ENCODE results near the gene SUN5.

SUN5 gene

DNA sequence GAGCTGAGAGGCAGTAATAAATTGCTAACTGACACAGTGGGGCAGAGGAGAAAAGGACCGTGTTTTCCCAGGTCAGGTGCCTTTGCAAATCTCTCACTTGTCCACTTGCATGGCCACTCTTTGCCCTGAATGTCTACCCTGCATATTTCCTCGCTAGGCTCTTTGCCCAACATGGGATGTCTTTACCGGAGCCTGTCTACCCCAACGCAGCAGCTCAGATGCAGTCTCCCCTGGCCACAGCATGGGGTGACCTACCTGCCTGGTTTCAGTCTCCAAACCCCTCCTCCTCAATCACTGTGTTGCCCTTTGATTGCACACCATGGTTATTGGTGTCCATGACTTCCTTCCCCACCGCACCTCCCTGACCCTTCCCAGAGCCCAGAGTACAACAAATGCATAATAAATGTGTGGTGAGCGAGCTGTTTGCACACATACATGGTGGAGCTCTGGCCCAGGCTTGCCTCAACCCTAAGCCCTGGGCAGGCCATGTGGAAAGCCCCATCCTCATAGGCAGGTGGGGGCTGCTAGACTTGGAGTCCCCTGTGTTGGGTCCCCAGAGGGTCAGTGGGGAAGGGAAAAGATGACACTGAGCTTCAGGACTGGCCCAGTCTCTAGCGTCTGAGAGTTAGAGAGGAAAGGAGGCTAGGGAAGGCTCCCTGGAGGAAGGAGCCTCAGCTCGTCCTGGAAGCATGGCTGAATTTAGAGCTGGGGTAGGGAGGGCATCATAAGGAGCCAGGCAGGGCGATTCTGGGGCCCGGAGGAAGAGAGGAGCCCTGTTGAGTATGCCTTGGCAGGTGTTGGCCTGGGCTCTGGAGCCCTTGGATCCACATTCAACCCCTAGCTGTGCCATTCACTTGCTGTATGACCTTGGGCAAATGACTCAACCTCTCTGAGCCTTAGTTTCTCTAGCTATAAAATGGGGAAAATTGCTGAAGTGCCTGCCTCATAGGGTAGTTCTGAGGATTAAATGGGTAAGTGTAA lies 22.8 kb upstream of the SUN5 start:
- no peak for DNase-seq

DNA sequence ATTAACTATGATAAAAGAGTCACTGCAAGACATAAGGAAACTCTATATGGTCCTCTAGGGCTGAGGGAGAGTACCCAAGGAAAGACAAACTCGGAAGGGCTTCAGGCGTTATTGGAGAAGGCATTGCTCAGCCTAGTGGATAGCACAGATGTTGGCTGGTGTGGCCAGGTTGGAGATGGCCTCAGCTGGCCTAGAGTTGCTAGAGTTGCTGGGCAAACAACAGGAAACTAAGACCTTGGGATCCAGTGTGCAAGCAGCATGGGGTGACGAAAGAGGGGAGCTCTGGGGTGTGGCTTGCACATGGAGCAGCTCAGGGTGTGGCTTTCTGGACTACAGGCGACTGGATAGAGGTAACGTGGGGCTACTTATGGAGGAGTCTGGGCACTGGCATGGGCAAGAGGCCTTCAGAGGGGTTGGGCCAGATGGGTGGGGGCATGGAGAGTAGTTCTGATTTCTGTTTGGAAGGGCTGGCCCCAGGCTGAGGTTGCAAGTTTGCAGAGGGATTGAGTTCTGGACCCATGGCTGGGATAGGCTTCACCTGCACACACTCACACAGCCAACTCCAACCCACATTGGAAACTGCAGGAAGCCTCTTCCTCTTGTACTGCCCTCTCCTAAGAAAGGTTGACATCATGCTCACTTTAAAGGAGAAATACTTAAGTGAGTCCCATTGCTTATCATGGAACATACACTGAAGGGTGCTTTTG lies 22.0 kb upstream of the SUN5 start:
- DNase-seq = no peak

DNA sequence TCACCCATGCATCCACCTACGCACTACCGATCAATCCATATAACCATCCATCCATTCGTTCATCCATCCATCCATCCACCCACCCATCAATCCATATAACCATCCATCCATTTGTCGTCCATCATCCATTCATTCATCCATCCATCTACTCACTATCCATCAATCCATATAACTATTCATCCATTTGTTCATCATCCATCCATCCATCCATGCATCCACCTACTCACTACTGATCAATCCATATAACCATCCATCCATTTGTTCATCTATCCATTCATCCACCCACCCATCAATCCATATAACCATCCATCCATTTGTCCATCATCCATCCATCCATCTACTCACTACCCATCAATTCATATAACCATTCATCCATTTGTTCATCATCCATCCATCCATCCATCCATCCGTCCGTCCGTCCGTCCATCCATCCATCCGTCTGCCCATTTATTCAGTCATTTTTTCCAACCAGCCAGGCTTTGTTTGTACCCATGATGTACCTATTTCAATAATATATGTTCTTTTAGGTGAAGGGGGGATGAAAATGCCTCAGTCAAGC lies 21.2 kb upstream of the SUN5 start:
- DNase-seq = no peak

DNA sequence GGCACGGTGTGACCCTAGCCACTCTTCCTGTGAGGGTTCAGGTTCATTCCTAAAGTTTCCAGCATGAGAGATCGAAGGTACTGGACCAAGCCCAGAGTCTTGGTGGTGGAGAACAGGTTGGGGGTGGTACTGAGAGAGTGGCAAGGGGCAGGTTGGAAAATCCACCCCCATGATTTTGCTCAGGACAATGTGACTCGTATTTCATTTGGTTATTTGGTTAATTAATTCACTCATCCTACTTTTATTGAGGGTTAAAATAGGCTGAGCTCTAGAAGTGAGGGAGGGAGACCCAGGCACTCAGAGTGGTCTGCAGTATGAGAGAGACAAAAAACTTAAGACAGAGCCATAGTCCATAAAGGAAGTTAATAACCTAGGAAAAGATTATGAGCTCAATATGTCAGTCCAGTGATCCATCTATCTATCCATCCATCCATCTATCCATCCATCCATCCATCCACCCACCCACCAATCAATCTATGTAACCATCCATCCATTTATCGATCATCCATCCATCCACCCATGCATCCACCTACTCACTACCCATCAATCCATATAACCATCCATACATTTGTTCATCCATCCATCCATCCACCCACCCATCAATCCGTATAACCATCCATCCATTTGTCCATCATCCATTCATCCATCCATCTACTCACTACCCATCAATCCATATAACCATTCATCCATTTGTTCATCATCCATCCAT lies 20.5 kb upstream of the SUN5 start:
- DNase-seq = no peak

DNA sequence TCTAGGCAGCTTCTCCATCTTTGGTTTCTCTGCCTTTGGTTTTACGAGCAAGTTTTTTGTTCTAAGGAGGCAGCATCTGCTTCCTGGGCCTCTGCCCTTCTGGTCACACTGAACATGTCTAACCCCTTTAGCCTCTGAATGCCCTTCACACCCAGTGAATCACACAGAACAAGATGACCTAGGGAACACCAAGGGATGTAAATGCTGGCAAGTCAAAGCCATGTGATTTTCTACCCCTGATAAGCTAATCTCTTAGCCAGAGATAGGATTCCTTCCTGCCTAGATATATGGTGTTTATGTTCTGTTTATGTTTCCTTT lies 20.0 kb upstream of the SUN5 start:
- DNase-seq = no peak

DNA sequence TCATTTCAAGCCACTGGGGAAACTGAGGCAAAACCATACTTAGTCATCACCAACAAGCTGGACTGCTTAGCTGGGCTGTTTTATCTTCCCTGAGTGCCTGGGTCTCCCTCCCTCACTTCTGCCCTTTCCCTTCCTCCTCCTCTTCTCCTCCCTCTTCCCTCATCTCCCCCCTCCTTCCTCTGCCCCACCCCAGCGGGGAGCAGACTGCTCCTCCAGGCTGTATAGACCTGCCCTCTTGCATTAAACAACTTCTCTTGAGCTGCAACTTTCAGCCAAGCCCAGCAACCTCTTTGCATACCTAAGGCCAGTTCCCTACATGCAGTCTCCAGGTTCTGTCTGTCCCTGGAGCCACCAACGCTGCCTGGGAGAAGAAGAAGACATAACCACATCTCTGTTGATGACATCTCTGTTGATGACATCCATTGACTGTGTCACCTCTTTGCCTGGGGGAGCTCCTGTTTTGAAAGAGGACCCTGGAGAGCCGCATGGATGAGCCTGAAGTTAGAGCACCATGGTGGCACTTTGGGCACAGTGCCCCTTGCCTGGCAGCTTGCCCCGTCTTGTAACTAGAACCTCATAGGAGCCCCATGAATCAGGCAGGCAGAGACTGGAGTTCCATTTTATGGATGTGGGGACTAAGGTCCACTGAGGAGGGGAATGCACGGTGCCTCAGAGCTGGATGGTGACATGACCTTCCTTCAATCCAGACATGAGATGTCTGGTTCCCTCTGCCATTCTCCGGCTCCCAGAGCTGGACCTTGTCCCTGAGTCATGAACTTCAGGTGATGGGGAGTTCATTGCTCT lies 19.4 kb upstream of the SUN5 start:
- DNase-seq = no peak

DNA sequence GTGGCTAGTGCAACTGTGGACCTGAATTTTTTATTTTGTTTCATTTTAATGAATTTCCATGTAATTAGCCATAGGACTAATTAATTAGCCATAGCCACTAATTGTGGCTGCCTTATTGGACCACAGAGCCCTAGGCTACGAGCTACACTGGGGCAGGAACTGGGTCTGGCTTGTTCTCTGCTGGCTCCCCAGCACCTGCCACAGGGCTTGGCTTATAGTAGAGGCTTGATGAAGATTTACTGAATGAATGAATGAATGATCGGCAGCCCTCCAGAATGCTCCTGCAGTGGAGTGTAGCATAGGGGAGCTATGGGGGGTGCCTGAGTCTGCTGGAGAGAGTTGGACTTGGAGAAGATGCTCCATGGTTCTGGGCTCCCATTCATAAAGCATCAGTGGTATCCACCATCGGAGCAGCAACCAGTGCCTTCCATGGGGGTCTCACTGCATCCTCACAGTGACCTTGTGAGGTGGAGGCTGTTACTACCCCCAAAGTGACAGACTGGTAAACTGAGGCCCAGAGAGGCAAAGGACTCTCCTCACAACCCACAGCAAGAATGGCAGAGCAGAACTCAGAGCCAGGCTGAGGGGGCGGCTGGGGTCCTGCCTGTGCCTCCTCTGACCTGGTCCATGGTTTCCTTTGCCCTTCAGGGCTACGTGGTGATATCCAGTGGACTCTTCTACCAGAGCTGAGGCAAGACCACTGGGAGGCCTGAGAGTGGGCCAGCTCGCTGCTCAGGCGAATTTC lies 18.6 kb upstream of the SUN5 start:
- no peak for DNase-seq

DNA sequence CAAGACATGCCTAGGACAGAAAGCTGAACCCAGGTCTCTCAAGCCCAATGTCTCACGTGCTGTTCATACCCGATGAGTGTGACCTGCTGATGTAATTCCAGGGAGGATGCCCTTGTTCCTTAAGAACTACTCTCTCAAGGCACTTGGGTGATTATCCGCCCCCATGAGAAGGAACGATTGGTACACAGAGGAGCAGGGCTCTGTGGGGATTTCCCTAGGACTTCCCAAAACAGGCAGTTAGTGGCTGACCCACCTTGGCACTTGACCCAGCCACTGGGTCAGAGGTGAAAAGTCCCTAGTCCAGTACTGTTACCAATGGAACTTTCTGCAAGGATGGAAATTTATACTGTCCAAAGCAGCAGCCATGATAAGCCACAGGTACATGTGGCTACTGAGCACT lies 18.1 kb upstream of the SUN5 start:
- DNase-seq = no peak

DNA sequence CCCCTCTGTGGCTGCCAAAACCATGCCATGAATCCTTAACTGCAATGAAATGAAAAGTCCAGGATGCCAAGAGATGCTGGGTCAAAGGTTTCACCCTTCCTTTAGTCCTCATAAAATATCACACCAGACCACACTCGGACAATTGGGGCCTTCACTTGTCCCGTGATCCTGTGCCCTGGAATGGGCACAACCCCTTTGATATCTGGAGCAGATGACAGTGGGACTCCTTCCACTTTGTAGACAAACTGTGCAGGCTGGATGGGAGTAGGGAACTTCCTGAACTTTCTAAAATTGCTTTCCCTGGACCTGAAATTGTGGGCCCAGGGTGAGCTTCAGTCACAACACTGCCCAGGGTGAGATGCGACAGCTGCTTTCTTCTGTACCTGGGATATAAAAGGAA lies 17.6 kb upstream of the SUN5 start:
- no peak for DNase-seq

DNA sequence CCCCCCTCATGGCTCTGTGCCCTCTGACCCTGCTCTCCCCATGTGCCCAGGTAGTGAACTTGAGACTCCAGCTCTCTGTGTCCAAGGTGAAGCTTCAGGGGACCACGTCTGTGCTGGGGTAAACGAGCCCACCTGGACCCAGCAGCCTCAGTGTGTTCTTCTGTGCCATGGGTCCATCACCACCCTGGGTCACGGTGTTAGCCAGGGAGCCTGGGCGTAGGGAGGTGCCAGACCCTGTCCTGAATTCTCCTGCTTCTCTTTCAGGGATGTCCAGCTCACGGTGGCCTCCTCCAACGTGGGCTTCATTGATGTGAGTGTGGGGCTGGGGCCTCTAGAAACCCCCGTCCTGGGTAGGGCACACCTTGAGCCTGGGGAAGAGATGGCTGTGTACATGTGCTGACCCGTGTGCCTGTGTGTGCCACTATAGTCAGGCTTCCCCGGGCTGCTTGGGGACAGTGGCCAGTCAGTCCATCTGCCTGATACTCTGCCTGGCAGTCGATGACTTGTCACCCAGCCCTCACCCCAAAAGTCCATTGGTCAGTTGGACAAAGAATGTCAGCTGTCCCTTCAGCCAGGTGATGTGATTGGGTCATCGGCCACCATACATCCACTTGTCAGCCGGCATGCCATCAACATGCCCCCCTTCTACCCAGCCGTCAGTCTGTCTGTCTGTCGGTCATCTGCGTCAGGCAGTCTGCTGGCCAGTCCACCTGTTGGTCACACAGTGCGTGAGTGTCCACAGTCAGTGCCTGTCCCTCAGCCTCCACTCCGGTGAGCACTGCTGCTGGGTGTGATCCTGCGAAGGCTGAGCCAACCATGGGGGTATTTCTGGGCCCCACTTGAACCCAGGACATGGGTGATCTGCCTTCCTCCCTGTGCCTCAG lies 16.3 kb upstream of the SUN5 start:
- no peak for DNase-seq

DNA sequence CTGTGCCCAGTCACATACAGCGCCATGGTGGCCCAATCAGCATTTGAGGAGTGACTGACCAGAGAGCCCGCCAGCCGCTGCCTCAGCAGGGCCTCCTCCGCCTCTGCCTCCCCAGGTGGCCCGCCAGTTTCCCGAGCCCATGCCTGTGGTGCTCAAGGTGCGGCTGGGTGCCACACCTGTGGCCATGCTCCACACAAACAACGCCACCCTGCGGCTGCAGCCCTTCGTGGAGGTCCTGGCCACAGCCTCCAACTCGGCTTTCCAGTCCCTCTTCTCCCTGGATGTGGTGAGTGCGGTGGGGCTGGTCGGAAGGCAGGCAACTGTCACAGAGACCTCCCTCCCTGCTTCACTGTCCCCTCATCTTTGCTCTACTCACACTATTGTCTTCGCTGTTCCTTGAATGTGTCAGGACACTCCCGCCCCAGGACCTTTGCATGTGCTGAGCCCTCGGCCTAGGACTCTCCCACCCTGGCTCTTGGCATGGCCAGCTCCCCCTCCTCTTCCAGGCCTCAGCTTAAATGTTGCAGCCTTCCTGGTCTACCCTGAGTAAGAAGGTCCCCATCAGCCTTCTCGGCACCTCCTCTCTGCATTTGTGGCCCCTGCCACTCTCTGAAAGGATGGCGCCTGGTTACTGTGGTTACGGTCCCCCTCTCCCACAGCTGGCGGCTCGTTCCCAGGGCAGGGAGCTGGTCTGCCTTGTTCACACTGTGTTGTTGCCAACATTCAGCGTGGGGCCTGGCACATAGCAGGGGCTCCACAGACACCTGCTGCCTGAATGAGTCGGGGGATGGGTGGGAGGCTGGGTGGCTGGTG lies 15.4 kb upstream of the SUN5 start:
- DNase-seq = no peak

DNA sequence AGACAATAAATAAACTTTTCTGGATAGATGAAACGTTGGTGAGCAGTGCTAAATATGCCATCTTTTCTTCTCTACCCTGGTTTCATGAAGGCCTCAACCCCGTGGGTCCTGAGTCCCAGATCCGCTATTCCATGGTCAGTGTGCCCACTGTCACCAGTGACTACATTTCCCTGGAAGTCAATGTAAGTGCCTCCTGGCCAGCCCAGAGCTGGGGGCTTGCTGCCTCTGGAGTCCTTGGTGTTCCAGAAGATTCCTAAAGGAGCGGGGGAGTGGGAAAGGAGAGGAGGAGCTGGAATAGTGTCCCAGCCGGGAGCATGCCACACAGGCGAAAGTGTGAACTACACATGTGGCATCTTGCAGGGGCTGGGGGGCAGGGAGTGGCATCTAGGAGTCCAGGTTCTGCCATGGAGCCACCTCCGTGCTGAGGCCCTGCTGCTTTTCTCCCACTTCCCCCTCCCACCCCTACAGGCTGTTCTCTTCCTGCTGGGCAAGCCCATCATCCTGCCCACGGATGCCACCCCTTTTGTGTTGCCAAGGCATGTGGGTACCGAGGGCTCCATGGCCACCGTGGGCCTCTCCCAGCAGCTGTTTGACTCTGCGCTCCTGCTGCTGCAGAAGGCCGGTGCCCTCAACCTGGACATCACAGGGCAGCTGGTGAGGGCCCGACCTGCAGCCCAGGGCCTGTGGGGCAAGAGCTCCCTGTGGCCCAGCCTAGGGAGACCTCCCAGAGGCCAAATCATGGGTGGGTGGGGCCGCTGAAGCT lies 14.1 kb upstream of the SUN5 start:
- DNase-seq = no peak

DNA sequence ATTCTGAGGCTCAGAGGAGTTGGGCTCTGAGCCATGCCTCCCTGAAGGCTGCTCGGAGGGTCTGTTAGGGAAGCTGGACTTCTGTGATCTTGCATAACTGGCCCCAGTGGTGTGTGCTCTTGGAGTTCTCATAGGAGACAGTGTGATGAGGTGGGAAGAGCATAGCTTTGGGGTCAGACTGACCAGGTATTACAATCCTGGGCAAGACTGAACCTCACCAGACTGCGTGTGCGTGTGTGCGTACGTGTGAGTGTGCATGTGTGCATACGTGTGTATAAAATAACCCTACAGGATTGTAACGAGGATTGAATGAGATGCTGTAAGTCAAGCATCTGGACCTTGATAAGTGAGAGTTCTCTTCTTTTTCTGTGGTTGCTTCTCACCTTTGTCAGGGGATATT lies 13.3 kb upstream of the SUN5 start:
- DNase-seq = no peak

DNA sequence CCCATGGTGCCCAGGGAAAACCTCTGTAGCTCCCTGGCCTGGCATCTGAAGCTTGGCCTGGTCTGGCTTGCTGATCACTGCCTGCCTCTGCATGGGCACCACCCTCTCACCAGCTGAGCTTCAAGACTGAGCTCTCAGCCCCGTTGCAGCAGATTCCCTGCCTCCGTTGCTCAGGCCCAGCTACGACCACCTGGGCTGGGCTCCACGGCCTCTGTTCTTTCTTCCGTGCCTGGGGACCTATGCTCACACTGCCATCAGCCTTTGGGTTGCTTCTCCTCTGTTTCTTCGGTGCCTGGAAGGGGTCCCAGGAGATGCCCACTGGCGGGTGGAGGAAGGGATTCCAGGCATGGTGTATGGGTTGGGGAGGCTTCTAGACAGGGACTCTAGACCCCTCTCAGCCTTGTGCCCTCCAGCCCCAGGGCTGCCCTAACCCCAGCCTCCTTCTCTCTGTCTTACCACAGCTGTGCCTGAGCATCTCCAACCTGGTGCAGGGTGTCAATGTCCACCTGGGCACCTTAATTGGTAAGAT lies 12.4 kb upstream of the SUN5 start:
- no peak for DNase-seq

DNA sequence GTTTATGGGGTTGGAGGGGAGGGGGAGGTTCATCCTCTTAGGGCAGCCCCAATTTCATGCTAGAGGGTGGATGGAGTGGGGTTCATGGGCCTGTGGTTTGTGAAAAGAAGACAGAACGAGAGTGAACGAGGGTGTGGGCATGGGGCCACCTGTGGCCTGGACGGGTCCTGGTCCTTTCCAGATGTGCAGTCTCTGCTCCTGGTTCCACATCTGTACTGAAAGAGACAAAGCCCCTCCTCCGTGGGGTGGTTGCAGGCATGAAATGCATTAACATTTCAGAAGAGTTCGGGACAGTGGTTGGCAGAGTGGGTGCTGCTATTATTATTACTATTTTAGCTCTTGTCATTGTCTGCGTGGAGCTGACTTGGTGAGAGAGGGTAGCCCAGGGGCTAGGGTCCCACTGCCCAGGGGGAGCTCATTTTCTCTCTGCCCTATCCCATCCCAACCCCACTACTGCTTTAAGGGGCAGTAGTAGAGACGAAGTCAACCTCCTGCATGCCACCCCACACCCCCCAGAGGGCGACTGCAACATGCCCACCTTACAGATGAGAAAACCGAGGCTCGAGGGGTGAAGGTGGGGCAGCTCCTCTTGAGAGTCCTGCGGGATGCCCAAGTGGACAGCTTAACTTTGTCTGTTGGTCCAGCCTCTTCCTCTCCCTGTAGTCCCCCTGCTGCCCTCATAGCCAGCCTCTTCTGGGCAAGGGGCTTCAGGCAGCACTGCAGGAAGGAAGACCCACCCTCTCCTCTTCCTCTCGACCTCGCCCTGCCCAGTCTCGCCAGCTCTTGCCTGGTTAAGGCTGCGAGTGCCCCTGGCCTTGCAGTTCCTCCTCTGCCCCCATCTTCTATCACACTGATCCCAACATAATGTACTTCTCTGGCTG lies 11.7 kb upstream of the SUN5 start:
- no peak for DNase-seq

DNA sequence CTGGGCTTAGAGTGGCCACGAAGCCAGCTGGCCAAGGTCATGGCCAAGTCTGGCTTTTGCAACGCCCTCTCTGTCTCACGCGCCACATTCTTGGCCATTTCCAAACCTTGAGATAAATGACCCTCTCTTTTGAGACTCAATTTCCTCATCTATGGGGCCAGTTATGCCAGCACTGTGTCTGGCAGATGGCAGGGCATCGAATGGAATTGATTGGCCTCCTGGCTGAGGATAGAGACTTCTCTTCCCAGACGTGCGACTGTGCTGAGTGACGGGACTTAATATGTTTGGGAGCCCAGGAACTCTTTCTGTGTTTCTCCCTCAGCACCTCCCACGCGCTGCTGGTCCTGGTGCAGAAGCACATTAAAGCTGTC lies 10.9 kb upstream of the SUN5 start:
- DNase-seq = no peak

DNA sequence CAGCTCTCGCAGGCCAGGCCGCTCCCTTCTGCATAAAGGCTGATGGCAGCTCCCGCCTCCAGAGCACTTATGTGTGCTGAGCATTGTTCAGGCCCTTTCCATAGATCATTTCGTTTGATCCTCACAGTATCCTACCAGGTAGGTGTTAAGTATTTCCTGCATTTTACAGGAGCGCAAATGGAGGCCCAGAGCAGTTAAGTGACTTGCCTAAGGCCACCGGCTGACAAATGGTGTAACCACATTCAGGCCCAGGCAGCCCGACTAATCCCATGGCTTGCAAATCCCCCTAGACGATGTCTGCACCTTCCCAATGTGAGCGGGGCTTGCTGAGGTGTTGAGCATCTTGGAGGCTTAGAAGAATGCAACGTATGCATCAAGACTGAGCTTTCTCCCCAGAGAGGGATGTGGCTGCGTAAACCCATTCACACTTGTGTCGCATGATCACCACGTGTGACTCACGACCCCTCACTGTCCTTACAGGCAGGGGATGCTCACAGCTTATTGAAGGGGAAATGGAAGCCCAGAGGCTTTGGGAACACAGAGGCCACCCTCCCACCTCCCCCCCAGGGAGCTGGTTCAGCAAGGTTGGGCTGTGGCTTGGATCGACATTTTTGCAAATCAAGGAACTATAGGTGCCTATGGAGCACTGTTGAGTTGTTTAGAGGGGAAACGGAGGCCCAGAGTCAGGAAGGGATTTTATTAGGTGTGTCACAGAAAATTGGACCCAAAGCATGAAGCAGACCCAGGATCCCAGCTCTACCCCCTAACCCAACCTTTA lies 10.3 kb upstream of the SUN5 start:
- DNase-seq = no peak

Measured in NCI-H1092 (cell line).